B cell (primary cell): ENCODE measurements around the gene WFDC10B. TPM values are rescaled to one million over a fixed set of nuclear protein-coding genes. Genes with fewer than 3 reads are reported as not detected.

ENCODE experiments used
- ATAC-seq: fragments of 200-7000 bp; cut with Tn5 transposase; one replicate; pipeline ENCODE4 v1.10.0; 2021; ENCODE audit warnings: low read depth, mild to moderate bottlenecking, moderate number of reproducible peaks, moderate library complexity
- CTCF ChIA-PET: fragments of 350-600 bp; sonication (Branson Sonifier 250); formaldehyde crosslinking; loops from one replicate; lab custom pipeline; 2021; ENCODE audit warnings: antibody characterized with exemption, inconsistent platforms; lab: Charles Lee
- POLR2A ChIA-PET: fragments of 350-600 bp; sonication (Branson Sonifier 250); formaldehyde crosslinking; loops from one replicate; lab custom pipeline; 2021; ENCODE audit warnings: antibody characterized with exemption; lab: Charles Lee
- DNase-seq: peaks from one replicate; pipeline ENCODE4 v3.0.0; 2013
- H2AFZ ChIP-seq: 2 replicates; pipeline ENCODE4 v1.6.1; 2012; ENCODE audit warnings: mild to moderate bottlenecking, low read depth, low read length; ENCODE audit not compliant: insufficient read depth, poor library complexity, severe bottlenecking
- H3K27ac ChIP-seq, 2 donors: 1 replicate in 1 of 2; 2 replicates in 1 of 2; pipeline ENCODE4 v1.5.1; 2012 to 2013; ENCODE audit warnings: low read length in 2 of 2, mild to moderate bottlenecking in 2 of 2, moderate library complexity in 1 of 2
- H3K27me3 ChIP-seq, 4 experiments: fragments of 200-600 bp in 1 of 4; sonication (generic) in 1 of 4; replicated peaks in 1 of 4; 1 replicate in 2 of 4; 2 replicates in 2 of 4; pipeline versions ENCODE4 v1.6.1 to v1.7.0; 2013 to 2016; ENCODE audit warnings: low read length in 3 of 4, mild to moderate bottlenecking in 2 of 4, mixed read lengths in 1 of 4, moderate library complexity in 1 of 4; ENCODE audit not compliant: insufficient read depth in 4 of 4, control insufficient read depth in 3 of 4; ENCODE audit errors: control extremely low read depth in 1 of 4
- H3K36me3 ChIP-seq, 2 experiments: replicated peaks in 1 of 2; 1 replicate in 1 of 2; 2 replicates in 1 of 2; pipeline versions ENCODE4 v1.6.1 to v1.7.1; 2013; ENCODE audit warnings: low read length in 1 of 2; ENCODE audit not compliant: insufficient read depth in 2 of 2, control insufficient read depth in 1 of 2; ENCODE audit errors: control extremely low read depth in 1 of 2, extremely low read depth in 1 of 2
- H3K4me1 ChIP-seq, 2 donors: fragments of 200-600 bp in 1 of 2; sonication (generic) in 1 of 2; 1 replicate in 1 of 2; 2 replicates in 1 of 2; pipeline versions ENCODE4 v1.5.1 to v1.6.1; 2013 to 2017; ENCODE audit warnings: low read length in 2 of 2; ENCODE audit not compliant: control insufficient read depth in 2 of 2, insufficient read depth in 2 of 2
- H3K4me2 ChIP-seq: replicated peaks from 2 replicates; pipeline ENCODE3; 2012; ENCODE audit warnings: mild to moderate bottlenecking, low read depth, low read length; ENCODE audit not compliant: poor library complexity, severe bottlenecking
- H3K4me3 ChIP-seq, 5 experiments: fragments of 200-600 bp in 1 of 5; sonication (generic) in 1 of 5; 1 replicate in 3 of 5; 2 replicates in 2 of 5; pipeline versions ENCODE4 v1.5.1 to v1.7.0; 2011 to 2016; ENCODE audit warnings: low read length in 4 of 5, mild to moderate bottlenecking in 4 of 5, low read depth in 2 of 5, control low read depth in 1 of 5, moderate library complexity in 1 of 5; ENCODE audit not compliant: insufficient read depth in 1 of 5; ENCODE audit errors: control extremely low read depth in 1 of 5, extremely low read depth in 1 of 5
- H3K79me2 ChIP-seq: fragments of 200-600 bp; sonication (generic); one replicate; pipeline ENCODE4 v1.6.0; 2016; ENCODE audit warnings: low read length; ENCODE audit not compliant: control insufficient read depth, insufficient read depth
- H3K9ac ChIP-seq: fragments of 200-600 bp; sonication (generic); 2 replicates; pipeline ENCODE4 v1.6.1; 2017; ENCODE audit warnings: mild to moderate bottlenecking, low read length, moderate library complexity
- H3K9me3 ChIP-seq, 3 donors: one replicate each; pipeline versions ENCODE4 v1.6.1 to v1.7.1; 2013; ENCODE audit warnings: low read length in 2 of 3; ENCODE audit not compliant: control insufficient read depth in 2 of 3, insufficient read depth in 1 of 3; ENCODE audit errors: control extremely low read depth in 1 of 3
- H4K20me1 ChIP-seq: 2 replicates; pipeline ENCODE4 v1.6.0; 2012; ENCODE audit warnings: mild to moderate bottlenecking, low read length; ENCODE audit not compliant: insufficient read depth, control insufficient read depth, poor library complexity, severe bottlenecking
- H3K27ac Mint-ChIP-seq: one replicate; pipeline ENCODE4 v1.8.0; 2021; ENCODE audit warnings: mixed read lengths
- H3K27me3 Mint-ChIP-seq: one replicate; pipeline ENCODE4 v1.8.0; 2021; ENCODE audit warnings: mixed read lengths
- H3K4me1 Mint-ChIP-seq: one replicate; pipeline ENCODE4 v1.8.0; 2021; ENCODE audit warnings: mixed read lengths
- H3K4me3 Mint-ChIP-seq: one replicate; pipeline ENCODE4 v1.8.0; 2021; ENCODE audit warnings: mixed read lengths
- H3K9me3 Mint-ChIP-seq: one replicate; pipeline ENCODE4 v1.8.0; 2022; ENCODE audit warnings: mixed read lengths; ENCODE audit not compliant: insufficient read depth
- EZH2 ChIP-seq: IDR thresholded peaks from 2 replicates; pipeline ENCODE4 v1.6.1; 2012; ENCODE audit warnings: borderline replicate concordance, low read depth, mild to moderate bottlenecking, moderate library complexity, low read length; ENCODE audit not compliant: insufficient read depth, poor library complexity, severe bottlenecking
- WGBS: methylation state at CpG from one replicate; pipeline ENCODE4 v1.1.5; 2013; ENCODE audit warnings: missing lambda C conversion rate; ENCODE audit not compliant: insufficient coverage; 5-methylcytosine and 5-hydroxymethylcytosine counted together
- intact Hi-C: fragments of 100-400 bp; cut with micrococcal nuclease; formaldehyde crosslinking; loops from one replicate; pipeline ENCODE4 v1.10.0; 2022
- polyA plus RNA-seq: library from polyadenylated mRNA; depleted of rRNA; stranded (reverse); fragments of >200 nt; gene quantifications from 2 replicates; pipeline ENCODE4 v1.2.3, GENCODE V29; 2012
- total RNA-seq, 2 donors: library from RNA; stranded (reverse); fragments of 120-200 nt in 1 of 2; gene quantifications; 1 replicate in 1 of 2; 2 replicates in 1 of 2; pipeline versions ENCODE4 v1.2.3 to v1.2.4, GENCODE V29; 2013 to 2022
- TF ChIP-seq, protein P1 (sequence below): fragments of 200-600 bp; IDR thresholded peaks from one replicate; pipeline ENCODE4 v1.8.0; 2022; ENCODE audit warnings: antibody characterized with exemption, mild to moderate bottlenecking

The WFDC10B gene
- total and polyA plus RNA-seq, 2 donors (not counting 1 experiment from before 2014, with no cell fraction given) = not detected

DNA sequence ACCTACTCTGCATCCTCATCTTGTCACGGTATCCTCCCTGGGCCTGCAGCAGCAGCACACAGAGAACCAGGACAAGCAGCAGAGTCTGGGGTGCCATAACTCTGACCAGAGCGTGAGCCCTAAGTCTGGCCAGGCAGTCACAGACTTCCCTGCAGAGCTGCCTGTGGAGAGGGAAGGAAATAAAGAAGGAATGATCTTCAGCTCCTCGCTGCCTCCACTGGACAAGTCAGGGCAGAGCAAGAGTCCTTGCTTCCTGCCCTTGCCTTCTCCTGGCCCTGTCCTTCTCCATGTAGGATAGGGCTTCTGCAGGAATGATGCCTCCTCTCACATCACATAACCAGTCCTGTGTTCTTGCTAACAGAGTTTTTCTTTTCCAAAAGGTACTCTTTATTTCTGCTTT, 18.9 kb downstream of the WFDC10B start:
- Histone ChIP-seq H3K36me3 (no peaks in the 10 kb centered on the region), H3K27me3 (no peaks in the 10 kb centered on the region), H3K9ac (no peak overlapping the region), H3K4me1 (no peaks in the 10 kb centered on the region), H3K27ac (no peak overlapping the region), H3K4me3 (no peak overlapping the region), H3K4me2 (no peak overlapping the region), H2AFZ (no peak overlapping the region), H3K79me2 (no peaks in the 10 kb centered on the region), H4K20me1 (no peaks in the 10 kb centered on the region), H3K9me3 (peaks cover 0 to 2% (median 0%) of the 10 kb centered on the region in 3 donors)
- Mint-ChIP-seq H3K4me1 (no peaks in the 10 kb centered on the region), H3K9me3 (no peaks in the 10 kb centered on the region), H3K27me3 (peaks cover 22% of the 10 kb centered on the region), H3K4me3 (no peak overlapping the region), H3K27ac (no peak overlapping the region)
- WGBS = 69% methylated on average over 2 of the region's 3 CpGs
- intact Hi-C loops = no loop called here
- CTCF ChIA-PET = interaction anchor here (0.7 kb wide), 1 partner anchor 203 kb away, joined by 4 read pairs; no protein-coding TSS in a partner anchor
- no peak for ATAC-seq
- DNase-seq = no peak
- POLR2A ChIA-PET = no interaction called here
- TF ChIP-seq EZH2 = no peak
- TF ChIP-seq, protein P1, sequence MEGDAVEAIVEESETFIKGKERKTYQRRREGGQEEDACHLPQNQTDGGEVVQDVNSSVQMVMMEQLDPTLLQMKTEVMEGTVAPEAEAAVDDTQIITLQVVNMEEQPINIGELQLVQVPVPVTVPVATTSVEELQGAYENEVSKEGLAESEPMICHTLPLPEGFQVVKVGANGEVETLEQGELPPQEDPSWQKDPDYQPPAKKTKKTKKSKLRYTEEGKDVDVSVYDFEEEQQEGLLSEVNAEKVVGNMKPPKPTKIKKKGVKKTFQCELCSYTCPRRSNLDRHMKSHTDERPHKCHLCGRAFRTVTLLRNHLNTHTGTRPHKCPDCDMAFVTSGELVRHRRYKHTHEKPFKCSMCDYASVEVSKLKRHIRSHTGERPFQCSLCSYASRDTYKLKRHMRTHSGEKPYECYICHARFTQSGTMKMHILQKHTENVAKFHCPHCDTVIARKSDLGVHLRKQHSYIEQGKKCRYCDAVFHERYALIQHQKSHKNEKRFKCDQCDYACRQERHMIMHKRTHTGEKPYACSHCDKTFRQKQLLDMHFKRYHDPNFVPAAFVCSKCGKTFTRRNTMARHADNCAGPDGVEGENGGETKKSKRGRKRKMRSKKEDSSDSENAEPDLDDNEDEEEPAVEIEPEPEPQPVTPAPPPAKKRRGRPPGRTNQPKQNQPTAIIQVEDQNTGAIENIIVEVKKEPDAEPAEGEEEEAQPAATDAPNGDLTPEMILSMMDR = no peak

- no peaks in the 10 kb centered on the region for H4K20me1 ChIP-seq
- POLR2A ChIA-PET = no interaction called here
- no peak for DNase-seq
- H3K4me1 ChIP-seq = no peaks in the 10 kb centered on the region
- H2AFZ ChIP-seq = no peak overlapping the region
- H3K27ac Mint-ChIP-seq = no peak overlapping the region
- no peak overlapping the region for H3K4me3 Mint-ChIP-seq
- H3K9ac ChIP-seq = no peak overlapping the region
- H3K4me1 Mint-ChIP-seq = no peaks in the 10 kb centered on the region
- peaks cover 0 to 4% (median 1%) of the 10 kb centered on the region in 4 experiments for H3K27me3 ChIP-seq
- no peak overlapping the region for H3K4me2 ChIP-seq
- no peak overlapping the region for H3K4me3 ChIP-seq
- peaks cover 14% of the 10 kb centered on the region for H3K9me3 Mint-ChIP-seq
- intact Hi-C loops = no loop called here
- no peak overlapping the region for H3K27ac ChIP-seq
- CTCF ChIA-PET = interaction anchor here (0.8 kb wide), 1 partner anchor 21 kb away, joined by 3 read pairs; no protein-coding TSS in a partner anchor
- H3K27me3 Mint-ChIP-seq = peaks cover 38% of the 10 kb centered on the region
- no peaks in the 10 kb centered on the region for H3K79me2 ChIP-seq
- TF ChIP-seq, protein P1 = no peak
- TF ChIP-seq EZH2 = no peak
- H3K9me3 ChIP-seq = peaks cover 0 to 26% (median 23%) of the 10 kb centered on the region in 3 donors
- no peak for ATAC-seq
- H3K36me3 ChIP-seq = no peaks in the 10 kb centered on the region
These were observed 25.2 kb downstream of the WFDC10B start for GRCh38 chr20:45679650-45680049.
